GM19468 (cell line): ENCODE results near the gene UGGT1.
"Not testable (repeated sequence)": the region's sequence is repeated elsewhere in the genome, so short reads cannot be mapped to it uniquely, and the experiment has no call there.

Experiments
- ATAC-seq: cut with Tn5 transposase; IDR thresholded peaks from one replicate; pipeline ENCODE4 v1.9.1; 2021; ENCODE audit warnings: mild to moderate bottlenecking, moderate library complexity, moderate number of reproducible peaks; ENCODE audit not compliant: unreplicated experiment; ENCODE audit errors: extremely low read depth

Gene UGGT1

DNA sequence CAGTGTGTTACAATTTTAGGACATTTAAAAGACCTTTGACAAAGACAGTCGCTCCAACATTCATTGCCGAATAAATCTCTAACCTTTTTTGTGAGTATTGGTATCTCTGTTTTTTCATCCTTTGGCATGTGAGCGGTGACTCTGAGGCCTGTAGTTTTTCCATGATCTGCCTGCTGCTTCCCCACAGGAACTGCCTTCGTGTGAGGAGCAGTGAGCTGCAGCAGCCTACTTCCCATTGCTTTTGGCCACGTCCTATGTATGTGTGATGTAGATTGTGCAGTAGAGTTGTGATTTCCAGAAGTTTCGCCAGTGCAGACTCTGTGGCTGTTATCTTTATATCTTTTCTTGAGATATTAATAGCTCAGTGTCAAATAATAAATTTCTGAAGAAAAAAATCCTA is 79.8 kb downstream of the UGGT1 start:
- ATAC-seq = no peak

DNA sequence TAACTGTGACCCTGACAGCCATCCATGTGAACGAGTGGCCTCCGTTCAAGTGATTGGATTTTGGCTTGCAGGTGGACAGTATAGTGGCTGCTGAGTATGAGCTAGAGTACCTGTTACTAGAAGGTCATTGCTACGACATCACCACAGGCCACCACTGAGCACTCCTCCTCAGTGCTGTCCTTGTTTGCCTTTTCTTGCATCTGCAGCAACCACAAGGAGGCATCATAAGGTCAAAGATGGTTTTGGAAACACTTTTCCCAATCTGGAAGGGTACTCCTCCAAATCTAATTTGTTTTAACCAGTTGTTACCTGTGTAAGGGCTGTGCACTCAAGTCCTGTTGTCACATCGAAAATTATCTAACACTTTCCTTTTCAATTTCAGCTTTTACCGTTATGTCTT is 81.2 kb downstream of the UGGT1 start:
- ATAC-seq = no peak

DNA sequence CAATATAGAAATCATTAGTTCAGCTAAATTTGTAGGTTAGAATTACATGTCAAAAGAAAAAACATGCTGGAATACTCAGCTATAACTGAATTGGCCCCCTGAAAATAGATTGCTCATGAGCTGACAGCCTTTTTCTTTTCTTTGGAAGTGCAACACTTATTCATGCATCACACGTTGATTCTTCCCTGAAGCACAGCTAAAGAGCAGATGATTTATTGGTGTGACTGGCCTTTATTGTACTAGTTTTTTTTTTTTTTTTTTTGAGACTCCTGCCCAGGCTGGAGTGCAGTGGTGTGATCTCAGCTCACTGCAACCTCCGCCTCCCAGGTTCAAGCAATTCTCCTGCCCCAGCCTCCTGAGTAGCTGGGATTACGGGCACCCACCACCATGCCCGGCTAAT is 83.1 kb downstream of the UGGT1 start:
- not testable (repeated sequence) for ATAC-seq

DNA sequence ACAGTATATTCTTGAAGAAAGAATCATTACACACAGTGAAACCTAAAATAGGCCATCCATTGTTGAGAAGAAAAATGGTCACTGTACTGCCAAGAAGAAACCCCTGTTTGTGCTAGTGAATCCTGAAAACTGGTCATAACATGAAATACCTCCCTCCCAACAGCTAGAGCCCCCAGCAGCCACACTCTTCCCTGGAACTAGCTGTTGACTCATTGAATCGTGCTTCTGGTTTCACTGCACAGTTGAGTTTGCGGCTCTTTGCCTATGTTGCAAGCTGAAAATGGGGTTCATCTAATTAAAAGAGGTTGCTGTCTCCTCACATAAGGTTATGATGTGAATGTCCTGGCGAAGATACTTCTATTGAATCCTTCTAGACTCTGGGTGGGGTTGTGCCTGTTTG is 86.3 kb downstream of the UGGT1 start:
- no peak for ATAC-seq

DNA sequence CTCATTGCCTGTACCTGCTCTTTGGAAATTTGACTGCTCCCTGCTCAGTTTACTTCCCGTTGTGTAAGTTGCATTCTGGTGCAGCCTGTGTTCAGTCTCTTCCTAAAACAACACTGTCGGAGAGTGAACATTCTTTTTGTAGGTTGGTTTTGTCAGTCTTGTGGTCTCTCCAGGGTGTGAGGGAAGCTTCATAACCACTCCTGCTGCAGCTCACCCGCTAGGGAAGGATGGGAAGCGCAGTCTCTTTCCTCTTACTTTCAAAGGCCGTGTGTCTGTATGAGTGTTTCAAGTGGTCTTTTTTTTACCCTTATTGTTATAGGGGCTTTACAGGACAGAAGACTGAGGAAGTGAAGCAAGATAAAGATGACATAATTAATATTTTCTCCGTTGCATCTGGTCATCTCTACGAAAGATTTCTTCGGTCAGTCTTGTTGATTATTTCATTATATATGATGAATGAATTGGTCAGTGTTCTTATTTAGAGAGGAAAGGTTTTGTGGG is 87.2 kb downstream of the UGGT1 start:
- no peak for ATAC-seq

DNA sequence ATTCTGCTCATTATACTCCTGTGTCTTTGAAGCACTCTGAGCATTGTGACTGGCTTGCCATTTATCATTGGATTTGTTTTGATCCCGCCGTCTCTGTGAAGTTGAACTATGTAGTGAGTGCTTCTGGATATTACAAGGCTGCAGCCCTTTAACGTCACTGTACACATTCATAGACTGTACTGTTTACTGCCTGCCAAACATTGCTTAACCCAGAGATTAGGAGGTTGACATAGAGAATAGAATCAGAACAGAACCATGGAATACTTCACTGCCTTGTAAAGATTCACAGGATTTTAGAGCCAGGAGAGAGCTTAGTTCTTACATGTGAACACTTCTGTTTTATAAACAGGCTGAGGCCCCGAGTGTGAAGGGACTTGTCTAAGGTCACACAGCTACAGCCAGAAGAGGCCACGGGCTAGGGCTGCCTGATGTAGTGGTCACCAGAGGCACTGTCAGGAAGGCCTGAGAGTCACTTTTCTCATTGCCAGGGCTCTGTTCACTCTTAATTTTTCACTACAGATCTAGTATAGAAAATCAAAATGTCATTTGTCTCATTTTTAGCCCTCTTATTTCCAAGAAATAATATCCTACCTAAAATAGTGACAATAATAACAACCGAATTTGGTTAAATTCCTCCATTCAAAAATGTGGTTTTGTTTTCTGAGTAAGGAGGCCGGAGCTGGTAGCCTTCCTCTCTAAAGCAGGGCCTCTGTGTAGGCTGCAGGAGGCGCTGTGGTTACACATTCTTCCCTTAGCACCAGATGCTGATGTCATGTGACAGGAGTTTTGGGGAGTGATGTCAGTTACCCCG is 87.9 kb downstream of the UGGT1 start:
- peak; percentile 55 for ATAC-seq

DNA sequence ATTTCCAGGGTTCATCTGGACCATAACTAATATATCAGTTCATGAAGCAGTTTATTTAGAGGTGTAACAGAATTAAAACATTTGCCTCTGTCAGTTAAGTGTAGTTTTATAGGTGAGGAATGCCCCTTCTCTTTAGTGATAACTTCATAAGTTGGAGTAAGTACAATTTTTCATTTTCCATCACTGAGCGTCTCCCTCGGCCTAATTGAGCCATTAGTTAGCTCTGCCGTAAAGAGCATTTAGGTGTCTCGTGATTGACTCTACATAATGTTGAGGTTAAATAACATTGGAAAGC is 88.4 kb downstream of the UGGT1 start:
- no peak for ATAC-seq

DNA sequence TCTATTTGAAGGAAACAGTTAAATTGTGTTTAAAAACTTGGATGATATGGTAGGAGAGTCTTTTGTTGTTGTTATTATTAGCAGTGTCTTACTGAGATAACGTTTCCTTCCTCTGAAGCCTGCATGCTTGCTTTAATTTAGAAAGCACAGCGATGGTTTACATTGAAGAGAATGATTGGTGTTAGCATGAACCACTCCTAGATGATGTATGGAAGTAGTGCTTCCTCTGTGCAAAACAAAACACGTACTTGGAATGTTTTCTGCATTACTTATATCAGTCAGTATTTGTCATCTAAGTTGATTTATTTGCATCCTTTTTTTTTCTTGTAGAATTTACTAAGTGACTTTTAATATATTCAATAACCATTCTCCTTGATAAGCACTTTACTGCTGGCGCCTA is 89.0 kb downstream of the UGGT1 start:
- ATAC-seq = no peak

DNA sequence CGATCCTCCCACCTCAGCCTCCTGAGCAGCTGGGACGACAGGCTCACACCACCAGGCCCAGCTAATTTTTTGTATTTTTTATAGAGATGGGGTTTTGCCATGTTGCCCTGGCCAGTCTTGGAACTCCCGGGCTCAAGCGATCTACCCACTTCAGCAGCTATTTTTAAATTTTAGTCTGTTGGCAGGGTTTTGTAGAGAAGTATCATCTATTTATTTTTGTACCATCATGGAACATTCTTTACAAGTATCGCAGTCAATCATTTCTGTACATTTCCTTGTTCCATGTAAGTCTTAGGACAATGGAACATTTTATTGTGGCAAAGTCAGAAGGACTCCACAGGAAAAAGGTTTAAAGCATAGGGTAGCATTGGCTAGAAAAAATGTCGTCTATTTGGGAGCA is 94.6 kb downstream of the UGGT1 start:
- no peak for ATAC-seq

DNA sequence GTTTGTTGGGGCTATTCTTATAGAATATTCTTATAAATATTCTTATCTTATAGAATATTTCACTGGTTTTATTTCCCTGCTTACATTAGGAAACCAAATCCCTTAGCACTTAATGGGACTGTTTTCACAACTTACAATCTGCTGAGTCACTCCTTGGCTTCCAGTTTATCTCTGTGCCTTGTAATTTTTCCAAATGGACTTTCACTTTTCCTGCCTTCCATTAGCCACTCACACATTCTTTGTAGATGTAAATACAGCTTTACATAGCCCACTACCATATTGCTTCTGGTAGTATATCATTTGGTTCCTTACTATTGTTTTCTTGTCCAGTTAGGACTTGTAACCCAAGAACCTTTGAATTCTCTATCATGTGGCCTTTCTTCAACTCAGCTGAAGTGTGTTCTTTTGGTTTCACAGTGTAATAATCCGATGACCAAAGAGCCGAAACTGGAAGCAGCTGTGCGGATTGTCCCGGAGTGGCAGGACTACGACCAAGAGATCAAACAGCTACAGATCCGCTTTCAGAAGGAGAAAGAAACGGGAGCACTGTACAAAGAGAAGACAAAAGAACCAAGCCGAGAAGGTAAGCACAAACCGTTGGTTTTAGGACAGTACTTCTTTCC is 96.1 kb downstream of the UGGT1 start:
- ATAC-seq = no peak

DNA sequence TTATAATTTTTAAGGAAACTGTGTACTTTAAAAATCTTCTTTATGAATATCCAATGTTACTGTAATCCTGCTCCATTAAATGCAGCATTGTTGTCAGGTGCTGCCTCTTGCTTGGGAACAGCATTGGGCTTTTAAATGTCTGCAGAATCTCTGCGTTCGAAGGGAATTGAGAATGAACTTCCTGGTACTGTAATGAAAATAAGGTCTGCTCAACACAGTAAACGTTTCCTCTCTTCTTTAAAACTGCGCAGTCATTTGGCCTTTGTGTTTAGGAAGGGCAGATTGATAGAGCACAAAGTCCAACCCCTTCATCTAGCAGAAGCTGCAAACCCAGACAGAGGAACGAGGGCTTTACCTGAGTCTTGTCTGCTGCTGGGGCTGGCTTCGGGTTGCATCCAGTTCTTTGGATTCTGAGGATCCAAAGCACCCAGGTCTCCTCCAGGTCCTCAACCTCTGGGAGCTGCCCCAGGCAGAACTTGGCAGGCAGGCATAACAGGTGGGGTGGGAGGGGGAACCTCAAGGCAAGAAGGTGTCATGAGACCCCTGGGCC is 104.5 kb downstream of the UGGT1 start:
- ATAC-seq = no peak

DNA sequence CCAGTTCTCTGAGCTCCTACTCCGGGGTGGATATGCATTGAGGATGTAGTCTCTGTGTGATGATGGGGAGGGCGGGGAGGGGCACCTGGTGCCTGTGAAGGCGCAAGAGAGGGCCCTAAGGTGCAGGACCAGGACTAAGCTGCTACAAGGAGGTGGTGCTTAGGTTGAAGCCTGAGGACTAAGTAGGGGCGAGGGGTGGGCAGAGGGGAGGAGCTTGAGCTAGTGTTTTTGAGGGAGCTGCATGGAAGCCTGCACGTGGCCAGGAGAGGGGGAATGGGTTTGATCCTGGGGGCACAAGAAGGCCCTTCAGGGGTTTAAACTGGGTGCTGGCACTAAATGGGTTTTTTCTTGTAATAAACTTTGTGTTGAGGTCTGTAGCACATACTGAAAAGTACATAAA is 105.0 kb downstream of the UGGT1 start:
- no peak for ATAC-seq

DNA sequence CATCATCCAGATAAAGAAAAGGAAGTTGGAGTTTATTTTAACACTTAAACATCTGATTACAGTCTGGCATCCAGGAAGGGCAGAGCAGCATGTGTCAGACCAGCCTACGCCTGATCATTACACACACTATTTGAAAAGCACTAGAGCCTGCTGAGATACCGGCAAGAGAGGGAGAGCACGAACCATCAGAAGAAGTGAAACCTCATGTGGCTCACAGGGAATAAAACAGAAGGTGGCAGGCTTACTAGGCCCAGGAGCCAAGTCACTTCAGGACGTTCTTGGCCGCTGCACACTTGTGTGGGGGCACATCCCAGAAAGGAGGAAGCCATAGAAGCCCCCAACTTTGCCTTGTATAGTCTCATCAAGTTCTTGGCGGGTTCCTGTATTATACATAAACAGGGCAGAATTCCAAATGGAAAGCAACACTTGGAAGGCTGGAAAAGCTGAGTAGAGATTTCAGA is 105.5 kb downstream of the UGGT1 start:
- no peak for ATAC-seq

DNA sequence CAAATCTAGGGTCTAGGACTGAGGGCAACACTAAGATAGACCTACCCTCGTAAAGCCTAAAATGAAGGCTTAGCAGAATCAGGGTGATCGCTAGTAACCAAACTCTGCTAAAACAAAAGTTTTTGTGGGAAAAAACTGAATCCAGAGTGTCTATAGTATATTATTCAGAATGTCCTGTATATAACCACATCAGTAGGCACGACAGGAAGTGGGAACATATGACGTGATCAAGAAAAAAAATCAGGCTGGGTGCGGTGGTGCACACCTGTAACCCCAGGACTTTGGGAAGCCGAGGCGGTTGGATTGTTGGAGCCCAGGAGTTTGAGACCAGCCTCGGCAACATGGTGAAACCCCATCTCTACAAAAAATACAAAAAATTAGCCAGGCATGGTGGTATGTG is 106.1 kb downstream of the UGGT1 start:
- no peak for ATAC-seq

DNA sequence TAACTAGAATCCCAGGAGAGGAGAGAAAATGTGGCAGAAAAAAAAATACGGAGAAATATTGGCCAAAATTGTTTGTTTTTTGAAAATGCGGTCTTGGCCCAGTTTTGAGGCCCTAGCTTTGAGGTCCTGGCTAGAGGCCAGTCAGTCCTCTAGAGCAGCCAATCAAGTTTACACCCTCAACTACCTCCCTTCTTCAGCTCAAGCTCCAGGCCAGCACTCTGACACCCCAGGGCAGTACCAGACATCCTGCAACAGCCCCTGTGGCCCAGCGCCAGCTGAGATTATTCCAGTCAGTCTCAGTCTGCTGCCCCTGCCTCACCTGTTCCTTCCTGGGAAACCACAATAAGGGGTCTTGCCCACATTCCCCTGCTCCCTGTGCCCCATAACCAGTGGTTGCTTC is 107.7 kb downstream of the UGGT1 start:
- ATAC-seq = no peak

DNA sequence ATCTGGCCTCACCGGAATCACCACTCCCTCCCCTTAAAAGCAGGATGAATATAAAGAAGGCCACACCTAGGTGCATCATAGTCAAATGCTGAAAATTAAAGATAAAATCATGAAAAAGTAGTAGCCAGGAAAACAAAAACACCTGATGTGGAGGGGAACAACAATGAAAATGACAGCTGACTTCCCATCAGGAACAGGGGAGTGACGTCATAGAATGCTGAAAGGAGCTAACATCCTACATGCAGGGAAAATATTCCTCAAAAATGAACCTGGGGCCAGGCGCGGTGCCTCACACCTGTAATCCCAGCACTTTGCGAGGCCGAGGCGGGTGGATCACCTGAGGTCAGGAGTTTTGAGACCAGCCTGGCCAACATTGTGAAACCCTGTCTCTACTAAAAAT is 108.1 kb downstream of the UGGT1 start:
- no peak for ATAC-seq

DNA sequence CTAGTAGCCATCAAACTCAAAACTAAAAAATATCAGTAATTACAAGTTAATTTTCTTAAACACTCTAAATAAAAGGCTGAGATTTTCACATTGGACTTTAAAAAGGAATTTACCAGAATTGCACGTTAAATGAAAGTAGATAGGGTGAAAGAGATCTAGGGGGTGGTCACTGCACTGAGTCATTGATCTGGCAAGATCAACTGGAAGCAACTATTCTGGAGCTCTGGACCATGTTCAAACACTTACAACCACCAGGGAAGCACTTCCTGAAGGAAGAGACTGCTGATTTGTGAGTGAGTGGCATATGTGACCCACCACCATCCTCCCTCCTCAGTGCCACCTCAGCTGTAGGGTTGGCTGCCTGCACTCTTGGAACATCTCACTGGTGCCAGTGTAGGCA is 111.8 kb downstream of the UGGT1 start:
- ATAC-seq = no peak

DNA sequence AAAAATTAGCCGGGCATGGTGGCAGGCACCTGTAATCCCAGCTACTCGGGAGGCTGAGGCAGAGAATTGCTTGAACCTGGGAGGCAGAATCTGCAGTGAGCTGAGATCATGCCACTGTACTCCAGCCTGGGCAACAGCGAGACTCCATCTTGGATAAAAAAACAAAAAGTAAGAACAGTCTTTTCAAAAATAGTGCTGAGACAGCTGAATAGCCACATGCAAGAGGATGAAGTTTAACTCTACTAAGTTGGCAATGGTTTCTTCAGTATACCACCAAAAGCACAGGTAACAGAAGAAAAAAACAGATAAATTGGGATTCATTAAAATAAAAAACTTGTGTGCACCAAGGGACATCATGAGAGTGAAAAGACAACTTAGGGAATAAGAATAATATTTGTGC is 115.2 kb downstream of the UGGT1 start:
- no peak for ATAC-seq

DNA sequence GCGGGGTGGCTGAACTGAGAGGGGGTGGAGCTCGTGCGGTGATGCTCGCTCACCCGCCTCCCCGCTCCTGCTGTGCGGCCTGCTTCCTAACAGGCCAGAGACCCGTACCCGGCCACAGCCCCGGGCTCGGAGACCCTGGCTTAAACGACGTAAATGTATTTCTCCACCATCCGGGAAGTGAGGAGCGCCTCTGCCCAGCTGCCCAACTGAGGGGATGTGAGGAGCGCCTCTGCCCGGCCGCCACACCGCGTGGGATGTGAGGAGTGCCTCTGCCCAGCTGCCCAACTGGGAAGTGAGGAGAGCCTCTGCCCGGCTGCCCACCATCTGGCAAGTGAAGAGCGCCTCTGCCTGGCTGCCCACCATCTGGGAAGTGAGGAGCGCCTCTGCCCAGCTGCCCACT is 117.0 kb downstream of the UGGT1 start:
- no peak for ATAC-seq

DNA sequence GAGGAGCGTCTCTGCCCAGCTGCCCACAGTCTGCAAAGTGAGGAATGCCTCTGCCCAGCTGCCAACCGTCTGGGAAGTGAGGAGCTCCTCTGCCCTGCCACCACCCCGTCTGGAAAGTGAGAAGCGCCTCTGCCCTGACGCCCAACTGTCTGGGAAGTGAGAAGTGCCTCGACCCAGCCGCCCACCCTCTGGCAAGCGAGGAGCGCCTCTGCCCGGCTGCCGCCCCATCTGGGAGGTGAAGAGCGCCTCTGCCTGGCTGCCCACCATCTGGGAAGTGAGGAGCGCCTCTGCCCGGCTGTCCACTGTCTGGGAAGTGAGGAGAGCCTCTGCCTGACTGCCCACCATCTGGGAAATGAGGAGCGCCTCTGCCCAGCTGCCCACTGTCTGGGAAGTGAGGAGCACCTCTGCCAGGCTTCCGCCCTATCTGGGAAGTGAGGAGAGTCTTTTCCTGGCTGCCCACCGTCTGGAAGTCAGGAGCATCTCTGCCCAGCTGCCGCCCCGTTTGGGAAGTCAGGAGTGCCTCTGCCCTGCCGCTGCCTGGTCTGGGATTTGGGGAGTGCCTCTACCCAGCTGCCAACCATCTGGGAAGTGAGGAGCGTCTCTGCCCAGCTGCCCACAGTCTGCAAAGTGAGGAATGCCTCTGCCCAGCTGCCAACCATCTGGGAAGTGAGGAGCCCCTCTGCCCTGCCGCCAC is 117.8 kb downstream of the UGGT1 start:
- not testable (repeated sequence) for ATAC-seq

DNA sequence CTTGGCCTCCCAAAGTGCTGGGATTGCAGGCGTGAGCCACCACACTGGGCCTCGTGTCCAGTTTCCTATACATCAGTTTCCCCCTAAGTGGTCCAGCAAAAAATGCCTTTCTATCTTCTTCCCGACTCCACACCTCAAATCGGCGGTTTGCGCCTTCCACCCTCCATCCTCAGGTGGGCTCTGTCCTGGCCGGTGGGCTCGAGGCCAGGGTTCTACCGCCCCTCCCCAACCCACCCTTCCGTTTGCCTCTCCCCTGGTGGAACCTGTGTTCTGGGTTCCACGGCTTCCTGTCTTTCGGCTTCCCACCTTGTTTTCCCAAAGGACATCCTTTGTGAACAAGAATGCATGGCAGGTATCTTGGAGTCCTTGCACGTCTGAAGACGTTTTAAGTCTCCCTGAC is 123.3 kb downstream of the UGGT1 start:
- ATAC-seq = no peak
